Left hindlimb (tissue), 1 donor: ENCODE data around the gene PADI2.

Source experiments
- DNase-seq: peaks from one replicate; pipeline ENCODE4 v3.0.0-alpha.2; 2018

The PADI2 gene

DNA sequence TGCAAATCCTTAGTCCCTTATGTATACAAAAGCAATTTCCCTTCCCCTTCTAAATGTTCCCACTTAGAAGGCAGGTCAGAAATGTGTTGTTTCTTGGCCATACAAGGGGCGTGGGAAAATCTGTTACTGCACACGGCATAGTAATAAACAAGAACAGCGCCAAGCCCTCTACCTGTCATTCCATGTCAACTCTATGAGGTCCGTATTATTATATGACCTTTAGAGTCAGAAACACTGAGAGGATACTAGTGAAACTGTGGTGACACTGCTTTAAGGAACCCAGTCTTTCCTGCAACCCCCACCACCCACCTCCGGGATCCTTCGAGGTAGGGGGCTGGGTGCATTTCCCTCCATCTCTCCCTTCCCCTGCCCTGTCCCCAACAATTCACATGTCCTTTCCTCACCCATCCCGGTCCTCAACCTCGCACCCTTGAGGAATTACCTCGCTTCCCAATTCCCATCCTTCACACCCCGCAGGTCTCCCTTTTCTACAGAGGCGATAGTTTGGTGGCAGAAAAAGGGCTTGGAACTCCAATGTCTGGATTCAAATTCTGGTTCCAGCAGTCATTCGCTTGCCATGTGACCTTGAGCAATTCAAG lies 66.1 kb downstream of the PADI2 start:
- DNase-seq, result no peak

GRCh38 chr1:17052641-17053040 lies 66.6 kb downstream of the PADI2 start:
- DNase-seq, result no peak

GRCh38 chr1:17052038-17052437 lies 67.2 kb downstream of the PADI2 start:
- no peak for DNase-seq

- DNase-seq, result no peak
These were observed 71.3 kb downstream of the PADI2 start for GRCh38 chr1:17047924-17048323.

- no peak for DNase-seq
These were observed 73.0 kb downstream of the PADI2 start for GRCh38 chr1:17046334-17046657.

DNA sequence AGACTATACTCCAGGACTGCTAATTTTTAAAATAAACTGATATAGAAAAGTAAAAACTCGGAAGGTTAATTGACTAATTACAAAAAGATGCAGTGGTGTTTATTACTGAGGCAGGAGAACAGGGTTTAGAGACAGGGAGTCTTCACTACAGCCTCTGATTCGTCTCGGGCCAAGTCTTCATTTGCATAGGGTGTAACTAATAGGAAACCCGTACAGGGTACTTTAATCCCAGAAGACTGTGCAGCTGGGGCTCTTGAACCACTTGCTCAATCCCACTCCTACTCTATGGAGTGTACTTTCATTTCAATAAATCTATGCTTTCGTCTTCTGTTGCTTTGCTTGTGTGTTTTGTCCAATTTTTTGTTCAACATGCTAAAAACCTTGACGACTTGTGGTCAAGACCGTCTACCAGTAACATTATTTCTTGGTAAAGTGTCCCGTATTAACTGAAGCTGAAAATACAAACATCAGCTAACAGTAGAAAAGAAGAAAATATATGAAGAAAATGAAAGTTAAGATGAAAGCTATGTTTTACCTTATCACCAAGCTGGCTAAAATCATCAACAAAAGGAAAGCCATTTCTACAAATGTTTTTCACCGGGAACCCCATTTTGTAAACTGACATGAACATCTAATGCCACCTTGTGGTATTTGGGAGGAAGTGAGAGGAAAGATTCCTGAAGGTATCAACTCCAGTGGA lies 73.5 kb downstream of the PADI2 start:
- DNase-seq, result no peak

- no peak for DNase-seq
These were observed 74.1 kb downstream of the PADI2 start for GRCh38 chr1:17045150-17045549.

DNA sequence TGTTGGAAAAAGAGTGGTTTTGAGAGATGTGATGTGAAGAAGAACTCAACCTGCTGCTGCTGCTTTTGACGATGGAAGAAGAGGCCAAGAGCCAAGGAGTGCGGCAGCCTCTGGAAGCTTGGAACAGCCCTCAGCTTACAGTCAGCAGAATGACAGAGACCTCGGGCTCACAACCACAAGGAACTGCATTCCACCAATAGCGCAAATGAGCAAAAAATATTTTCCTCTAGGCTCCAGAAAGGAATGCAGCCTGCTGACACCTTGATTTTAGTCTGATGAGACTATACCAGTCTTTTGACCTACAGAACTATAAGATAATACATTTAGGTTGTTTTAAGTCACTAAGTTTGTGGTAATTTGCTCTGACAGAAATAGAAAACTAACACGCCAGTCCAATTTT lies 75.6 kb downstream of the PADI2 start:
- DNase-seq, result no peak

DNA sequence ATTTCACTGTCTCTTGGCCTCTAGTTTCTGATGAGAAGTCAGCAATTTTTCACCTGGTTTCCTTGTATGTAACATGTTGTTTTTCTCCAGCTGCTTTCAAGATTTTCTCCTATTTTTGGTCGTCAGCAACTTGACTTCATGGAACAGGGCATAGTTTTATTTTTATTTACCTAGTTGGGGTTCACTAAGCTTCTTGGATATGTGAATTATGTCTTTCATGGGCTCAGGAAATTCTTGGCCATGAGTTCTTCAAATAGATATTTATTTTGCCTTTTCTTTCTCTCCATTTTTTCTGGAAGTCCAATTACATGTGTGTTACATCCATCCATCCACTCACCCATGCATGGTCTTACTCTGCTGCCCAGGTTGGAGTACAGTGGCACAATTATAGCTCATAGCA lies 79.1 kb downstream of the PADI2 start:
- DNase-seq, result no peak

GRCh38 chr1:17039522-17039921 lies 79.7 kb downstream of the PADI2 start:
- DNase-seq, result no peak

GRCh38 chr1:17033481-17033880 lies 85.8 kb downstream of the PADI2 start:
- DNase-seq, result no peak

DNA sequence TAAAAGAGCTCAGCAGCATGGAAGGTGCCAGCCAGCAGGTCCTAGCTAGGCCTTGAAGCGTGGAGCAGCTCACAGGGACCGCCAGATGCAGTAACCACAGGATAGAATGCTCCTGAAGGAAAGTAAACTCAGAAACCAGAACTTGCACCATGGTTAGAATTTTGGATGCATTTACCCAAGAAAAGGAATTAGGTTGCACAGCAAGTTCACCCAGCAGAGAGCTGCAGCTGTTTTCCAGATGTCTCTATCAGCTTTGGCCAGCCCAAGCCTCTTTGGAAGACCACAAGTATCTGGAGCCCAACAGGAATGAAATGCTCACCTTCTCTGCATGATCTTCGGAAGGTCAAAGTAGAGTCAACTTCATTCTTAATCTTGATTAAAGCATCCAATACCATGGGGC lies 86.5 kb downstream of the PADI2 start:
- DNase-seq, result no peak

DNA sequence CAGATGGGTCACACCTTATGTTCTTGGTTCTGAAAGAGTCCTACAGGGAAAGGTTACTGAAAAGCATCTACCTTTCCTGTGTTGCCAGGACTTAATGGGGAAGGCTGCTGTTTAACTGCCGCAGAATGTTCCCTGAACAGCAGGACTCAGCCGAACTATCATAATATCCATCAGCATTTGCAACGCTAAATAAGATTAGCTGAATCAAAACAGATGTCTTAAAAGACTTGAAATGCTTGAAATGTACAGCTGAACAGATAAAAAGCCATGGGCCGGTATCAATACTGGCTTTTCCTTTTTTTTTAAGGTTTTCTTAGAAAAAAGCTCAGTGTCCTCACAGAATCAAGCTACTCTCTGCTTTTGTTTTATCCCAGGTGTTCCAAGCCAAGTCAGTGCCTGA lies 87.8 kb downstream of the PADI2 start:
- DNase-seq, result no peak

- no peak for DNase-seq
These were observed 89.0 kb downstream of the PADI2 start for GRCh38 chr1:17030206-17030605.

DNA sequence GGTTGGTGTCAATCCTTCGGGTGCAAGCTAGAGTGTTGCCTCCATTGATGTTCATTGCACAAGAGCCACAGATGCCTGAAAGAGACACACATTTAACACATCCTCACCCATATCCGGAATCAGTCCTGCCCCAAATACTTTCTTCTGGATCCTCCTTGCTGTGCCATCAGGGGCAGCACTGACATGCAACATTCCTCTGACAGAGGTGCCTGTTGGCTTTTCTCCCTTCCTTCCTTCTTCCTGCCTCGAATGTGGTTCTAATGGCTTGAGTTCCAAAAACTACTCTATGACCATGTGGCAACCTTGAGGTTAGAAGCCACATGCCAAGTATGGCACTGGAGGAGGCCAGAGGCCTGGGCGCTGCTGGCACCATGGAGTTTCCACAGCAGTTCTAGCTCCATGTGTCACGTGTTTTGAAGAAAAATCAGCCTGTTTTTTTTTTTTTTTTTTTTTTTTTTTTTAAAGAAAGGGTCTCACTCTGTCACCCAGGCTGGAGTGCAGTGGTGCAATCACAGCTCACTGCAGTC lies 90.5 kb downstream of the PADI2 start:
- DNase-seq, result no peak

- DNase-seq, result no peak
These were observed 91.4 kb downstream of the PADI2 start for GRCh38 chr1:17027900-17028299.

- no peak for DNase-seq
These were observed 91.8 kb downstream of the PADI2 start for GRCh38 chr1:17027403-17027802.

GRCh38 chr1:17024721-17025120 lies 94.5 kb downstream of the PADI2 start:
- no peak for DNase-seq

DNA sequence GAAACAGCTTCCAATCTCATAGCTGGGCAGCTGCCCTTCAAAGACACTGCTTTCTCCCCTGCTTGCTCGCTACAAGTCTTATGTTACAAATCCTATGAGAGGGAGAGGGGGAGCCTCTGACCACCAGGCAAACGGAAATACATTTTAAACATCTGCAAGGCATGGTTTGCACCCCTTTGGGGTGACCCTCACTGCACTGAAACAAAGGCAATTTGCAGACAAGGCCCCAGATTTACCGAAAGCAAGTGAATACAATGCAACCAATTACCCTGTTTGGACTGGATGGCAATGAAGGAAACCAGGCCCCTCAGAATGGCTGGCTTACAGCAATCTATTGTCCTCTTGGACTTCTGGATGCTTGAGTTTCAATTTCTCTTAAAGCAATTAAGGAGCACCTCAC lies 95.7 kb downstream of the PADI2 start:
- DNase-seq, result no peak

GRCh38 chr1:17023102-17023501 lies 96.1 kb downstream of the PADI2 start:
- no peak for DNase-seq

DNA sequence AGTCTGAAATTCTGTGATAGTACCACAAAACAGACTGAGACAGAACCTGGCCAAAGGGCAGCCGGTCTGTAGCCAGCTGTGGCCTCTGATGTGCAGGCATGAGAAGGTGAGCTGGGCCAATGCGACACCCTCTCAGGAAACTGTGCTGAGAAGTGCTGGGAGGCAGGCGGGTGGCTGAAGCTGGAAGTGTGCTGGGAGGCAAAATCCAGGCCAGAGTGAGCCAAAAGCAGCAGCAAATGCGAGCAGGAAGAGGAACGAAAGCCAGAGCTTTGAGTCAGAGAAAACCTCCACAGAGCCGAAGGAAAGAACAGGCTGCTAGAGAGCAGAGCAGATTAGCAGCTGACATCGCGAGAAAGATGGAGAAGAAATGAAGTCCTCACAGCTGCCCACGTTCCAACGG lies 97.4 kb downstream of the PADI2 start:
- DNase-seq, result no peak

DNA sequence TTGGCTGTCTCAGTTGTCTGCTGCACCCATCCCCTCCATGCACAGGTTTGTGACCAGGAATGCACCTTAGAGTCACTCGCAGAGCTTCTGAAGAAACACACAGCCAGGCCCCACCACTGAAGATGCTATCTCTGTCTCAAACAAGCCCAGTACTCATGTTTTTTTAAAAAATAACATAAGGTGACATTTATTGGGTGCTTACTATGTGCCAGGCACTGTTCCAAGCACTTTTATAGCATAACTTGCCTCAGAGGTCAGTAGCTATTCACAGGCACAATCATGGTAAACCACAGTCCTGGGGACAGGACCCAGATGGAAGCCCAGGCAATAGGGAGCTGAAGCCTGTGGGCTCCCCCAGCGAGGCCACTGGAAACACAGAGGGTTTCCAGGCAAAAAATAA lies 98.7 kb downstream of the PADI2 start:
- no peak for DNase-seq

GRCh38 chr1:17018849-17019248 lies 100.4 kb downstream of the PADI2 start:
- no peak for DNase-seq

- DNase-seq, result no peak
These were observed 101.8 kb downstream of the PADI2 start for GRCh38 chr1:17017435-17017834.
